AG08396 (cell line): Measurements from ENCODE around the gene SEMA6C.

Experiments
- DNase-seq: peaks from one replicate; pipeline ENCODE4 v3.0.0; 2012; ENCODE audit warnings: low spot score, mixed read lengths

Gene SEMA6C

GRCh38 chr1:151159373-151159772 is 12.9 kb upstream of the SEMA6C start:
- DNase-seq: no peak

GRCh38 chr1:151158751-151159251 is 12.4 kb upstream of the SEMA6C start:
- DNase-seq: no peak

GRCh38 chr1:151158326-151158725 is 11.9 kb upstream of the SEMA6C start:
- no peak for DNase-seq

GRCh38 chr1:151157067-151157531 is 10.7 kb upstream of the SEMA6C start:
- no peak for DNase-seq

GRCh38 chr1:151156515-151156819 is 10.0 kb upstream of the SEMA6C start, which contains the start of gene TNFAIP8L2:
Gene TNFAIP8L2 (plus strand): TSS chr1:151156649. CDS start chr1:151158698, 2,049 bp downstream.
- DNase-seq: no peak

GRCh38 chr1:151147665-151148064 is 1.2 kb upstream of the SEMA6C start:
- DNase-seq: no peak

- no peak for DNase-seq
These were observed 687 bp upstream of the SEMA6C start for GRCh38 chr1:151147132-151147503.

GRCh38 chr1:151146072-151146411 is 389 bp downstream of the SEMA6C start:
- DNase-seq: no peak

GRCh38 chr1:151145304-151146071 is 943 bp downstream of the SEMA6C start:
- DNase-seq: no peak

- DNase-seq: no peak
These were observed 1.7 kb downstream of the SEMA6C start for GRCh38 chr1:151144474-151145303.

GRCh38 chr1:151143986-151144385 is 2.4 kb downstream of the SEMA6C start:
- no peak for DNase-seq

- DNase-seq: no peak
These were observed 3.4 kb downstream of the SEMA6C start for GRCh38 chr1:151143057-151143435.

- DNase-seq: no peak
These were observed 3.9 kb downstream of the SEMA6C start for GRCh38 chr1:151142411-151143056.

GRCh38 chr1:151137789-151138188 is 8.6 kb downstream of the SEMA6C start:
- DNase-seq: no peak

- no peak for DNase-seq
These were observed 10.7 kb downstream of the SEMA6C start for GRCh38 chr1:151135433-151136385.

GRCh38 chr1:151134991-151135390 is 11.4 kb downstream of the SEMA6C start:
- no peak for DNase-seq

GRCh38 chr1:151134396-151134795 is 12.0 kb downstream of the SEMA6C start:
- DNase-seq: no peak

- no peak for DNase-seq
These were observed 13.2 kb downstream of the SEMA6C start for GRCh38 chr1:151133018-151133806.

GRCh38 chr1:151132335-151133017 is 14.0 kb downstream of the SEMA6C start:
- DNase-seq: no peak

GRCh38 chr1:151131701-151132334 is 14.6 kb downstream of the SEMA6C start:
- DNase-seq: no peak
